Epithelial cell of esophagus (primary cell): Measurements from ENCODE around the gene BCKDHA.

ENCODE experiments used
- DNase-seq: peaks from one replicate; pipeline ENCODE4 v3.0.0; 2010; ENCODE audit warnings: low read depth
- H3K4me3 ChIP-seq: 2 replicates; pipeline ENCODE4 v1.5.1; 2011; ENCODE audit warnings: mild to moderate bottlenecking, low read length, control low read depth
- CTCF ChIP-seq: IDR thresholded peaks from 2 replicates; pipeline ENCODE4 v1.5.1; 2011; ENCODE audit warnings: low read depth, mild to moderate bottlenecking, low read length, control low read depth, inconsistent platforms; ENCODE audit not compliant: insufficient read depth; ENCODE audit errors: missing control alignments

BCKDHA gene

GRCh38 chr19:41445575-41445974, 48.0 kb downstream of the BCKDHA start:
- no peak for DNase-seq
- H3K4me3 ChIP-seq: no peak overlapping the region
- TF ChIP-seq CTCF: no peak

- TF ChIP-seq CTCF: no peak
- no peak overlapping the region for H3K4me3 ChIP-seq
- no peak for DNase-seq
Observed at GRCh38 chr19:41447732-41448332, 50.2 kb downstream of the BCKDHA start.

- peak; percentile 98 for TF ChIP-seq CTCF
- no peak overlapping the region for H3K4me3 ChIP-seq
- DNase-seq: peak; percentile 53
Observed at GRCh38 chr19:41449079-41449864, 51.7 kb downstream of the BCKDHA start.

GRCh38 chr19:41449865-41450178, 52.2 kb downstream of the BCKDHA start:
- DNase-seq: no peak
- H3K4me3 ChIP-seq: no peak overlapping the region
- no peak for TF ChIP-seq CTCF

GRCh38 chr19:41452584-41453275, 55.1 kb downstream of the BCKDHA start:
- no peak for TF ChIP-seq CTCF
- DNase-seq: no peak
- H3K4me3 ChIP-seq: no peak overlapping the region

- no peak for DNase-seq
- no peak overlapping the region for H3K4me3 ChIP-seq
- TF ChIP-seq CTCF: no peak
Observed at GRCh38 chr19:41455936-41456335, 58.3 kb downstream of the BCKDHA start.
